ELF-1 (cell line): ENCODE results near the gene USP1.
A peak's percentile ranks its signal among the peaks of the same experiment; 100 is the strongest.

Experiments used
- DNase-seq: peaks from one replicate; pipeline ENCODE4 v3.0.0-alpha.2; 2016; ENCODE audit warnings: low read depth, low spot score

USP1 gene

DNA sequence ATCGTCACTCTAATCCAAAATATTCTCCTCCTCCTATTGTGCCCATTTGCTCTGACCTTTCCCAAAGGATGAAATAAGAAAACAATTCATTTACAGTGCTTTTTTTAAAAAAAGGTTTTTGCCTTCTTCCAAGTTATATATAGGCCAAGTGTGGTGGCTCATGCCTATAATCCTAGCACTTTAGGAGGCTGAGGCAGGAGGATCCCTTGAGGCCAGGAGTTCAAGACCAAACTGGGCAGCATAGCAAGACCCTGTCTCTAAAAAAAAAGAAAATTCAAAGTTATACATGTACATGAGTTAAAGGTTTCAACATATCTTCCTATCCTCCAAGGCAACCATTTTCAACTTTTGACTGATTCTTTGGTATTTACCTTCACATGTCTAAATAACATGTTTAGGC lies 10.1 kb upstream of the USP1 start:
- no peak for DNase-seq

DNA sequence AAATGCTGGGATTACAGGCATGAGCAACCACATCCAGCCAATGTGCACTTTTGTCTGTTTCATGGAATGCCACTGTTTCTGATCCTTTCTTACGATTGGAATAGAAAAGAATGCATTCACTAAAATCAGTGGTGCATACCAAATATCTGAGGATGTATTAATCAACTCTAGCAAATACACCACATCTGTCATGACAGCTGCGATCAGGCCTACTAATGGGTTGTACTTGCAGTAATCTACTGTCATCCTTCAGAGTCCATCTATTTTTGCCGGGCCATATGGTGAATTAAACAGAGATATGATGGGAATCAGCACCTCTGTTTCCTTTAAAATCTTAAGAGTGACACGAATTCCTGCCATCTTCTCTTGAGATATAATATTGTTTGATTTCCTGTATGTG lies 8.5 kb upstream of the USP1 start:
- DNase-seq: no peak

DNA sequence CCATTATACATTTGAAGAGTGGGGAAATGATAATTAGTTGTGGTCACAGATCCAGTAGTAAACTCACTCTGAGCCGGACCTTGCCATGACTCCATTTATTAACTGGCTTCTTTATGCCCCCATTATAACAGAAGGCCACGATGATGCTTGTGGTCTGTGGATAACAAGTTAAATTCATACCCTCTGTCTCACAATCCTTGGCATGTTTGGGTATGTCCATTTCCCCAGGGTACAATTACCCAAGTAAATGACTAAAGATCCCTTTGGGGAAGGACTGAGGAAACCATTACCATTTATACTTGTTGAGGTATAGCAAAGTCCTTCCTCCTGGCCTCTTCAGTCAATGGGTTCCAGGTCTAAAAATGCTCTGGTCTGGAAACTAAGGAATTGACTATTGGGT lies 7.3 kb upstream of the USP1 start:
- DNase-seq: no peak

DNA sequence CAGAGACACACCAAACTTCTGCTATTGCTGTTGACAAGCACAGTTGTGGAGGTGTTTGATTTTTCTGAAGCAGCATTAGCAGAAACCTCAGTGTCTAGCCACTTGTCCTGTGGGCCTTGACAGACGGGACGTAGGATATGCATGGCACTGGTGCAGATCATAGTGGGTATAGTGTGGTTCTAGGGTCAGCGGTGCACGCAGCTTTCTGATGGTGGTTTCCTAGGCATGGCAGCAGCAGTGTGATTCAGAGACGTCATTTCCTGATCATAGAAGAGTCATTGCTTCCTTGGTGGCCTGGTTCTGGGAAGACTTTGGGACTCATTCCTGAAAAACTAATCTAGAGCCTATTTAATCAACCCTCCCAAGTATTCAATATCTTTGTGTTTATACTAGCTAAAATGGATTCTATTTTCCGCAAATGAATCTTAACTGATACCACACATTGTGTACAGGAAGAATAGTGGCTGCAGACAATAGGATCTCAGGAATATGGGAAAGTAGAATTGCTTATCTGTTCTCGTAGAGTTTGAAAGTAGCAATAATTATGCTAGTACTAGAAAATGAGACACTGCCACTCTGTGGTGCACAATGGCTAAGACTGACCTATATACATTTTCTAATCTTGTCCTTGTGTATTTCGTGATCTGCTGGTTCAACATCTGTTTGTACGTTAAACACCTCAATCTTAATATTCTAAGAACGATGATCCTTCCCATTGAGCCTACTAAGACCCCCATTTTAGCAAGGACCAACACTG lies 2.8 kb upstream of the USP1 start:
- no peak for DNase-seq

DNA sequence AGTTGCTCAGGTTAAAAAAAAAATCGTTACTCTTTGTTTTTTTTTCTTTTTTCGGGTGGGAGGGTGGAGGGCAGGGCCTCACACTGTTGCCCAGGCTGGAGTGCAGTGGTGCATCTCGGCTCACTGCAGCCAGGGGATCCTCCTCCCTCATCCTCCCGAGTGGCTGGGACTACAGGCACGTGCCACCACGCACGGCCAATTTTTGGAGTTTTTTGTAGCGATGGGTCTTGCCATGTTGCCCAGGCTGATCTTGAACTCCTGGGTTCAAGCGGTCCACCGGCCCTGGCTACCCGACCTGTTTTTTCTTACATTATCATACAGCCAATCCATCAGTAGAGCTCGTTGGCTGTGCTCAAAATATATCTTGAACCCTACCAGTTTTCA lies 2.2 kb upstream of the USP1 start:
- no peak for DNase-seq

DNA sequence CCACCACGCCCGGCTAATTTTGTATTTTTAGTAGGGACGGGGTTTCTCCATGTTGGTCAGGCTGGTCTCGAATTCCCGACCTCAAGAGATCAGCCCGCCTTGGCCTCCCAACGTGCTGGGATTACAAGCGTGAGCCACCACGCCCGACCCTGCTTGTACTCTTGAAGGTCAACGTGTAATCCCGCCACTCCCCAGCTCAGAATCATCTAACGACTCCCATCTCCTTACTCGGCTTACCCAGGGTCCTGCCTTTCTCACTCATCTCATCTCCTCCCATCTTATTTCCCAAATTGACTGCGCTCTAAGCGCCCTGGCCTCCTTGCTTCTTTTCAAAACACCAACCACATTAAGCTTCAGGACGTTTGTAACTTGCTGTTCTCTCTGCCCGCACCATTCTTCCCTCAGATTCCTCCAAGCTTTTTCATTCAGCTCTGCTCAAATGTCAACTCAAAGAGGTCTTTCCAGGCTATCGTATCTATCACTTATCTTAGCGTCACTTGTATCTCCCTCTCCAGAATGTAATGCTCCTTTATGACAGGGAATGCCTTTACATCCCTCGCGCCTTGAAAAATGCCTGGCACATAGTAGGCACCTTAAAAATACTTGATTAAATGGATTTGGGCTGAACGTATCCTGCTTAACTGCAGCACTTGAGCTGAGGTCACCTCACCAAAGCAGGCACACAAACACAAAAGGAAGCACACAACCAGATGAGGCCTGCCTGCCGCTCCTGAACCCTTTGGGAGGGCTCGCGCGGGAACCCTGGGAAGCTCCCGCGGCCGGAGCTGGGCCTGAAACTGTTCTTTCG lies 1.4 kb upstream of the USP1 start:
- peak; percentile 31 for DNase-seq

DNA sequence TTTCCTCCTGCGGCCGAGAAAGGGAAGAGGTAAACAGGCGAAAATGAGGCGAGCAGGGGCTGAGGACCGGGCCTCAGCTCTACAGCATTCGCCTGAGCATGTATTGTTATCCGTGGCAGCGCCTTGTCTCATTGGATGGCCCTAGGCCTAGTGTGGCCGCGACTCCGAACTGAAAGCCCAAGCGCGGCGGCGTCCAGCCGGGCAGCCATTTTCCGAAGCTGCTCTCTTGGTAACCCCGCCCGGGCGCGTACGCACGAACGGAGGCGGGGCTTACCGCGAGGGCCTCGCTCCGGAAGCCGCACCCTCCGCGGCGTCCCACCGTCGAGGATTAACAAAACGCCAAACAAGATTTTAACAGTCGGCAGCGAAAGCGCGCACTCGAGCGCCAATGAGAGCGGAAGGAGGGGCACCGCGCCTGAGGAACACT lies 797 bp upstream of the USP1 start:
- peak; percentile 100 for DNase-seq

DNA sequence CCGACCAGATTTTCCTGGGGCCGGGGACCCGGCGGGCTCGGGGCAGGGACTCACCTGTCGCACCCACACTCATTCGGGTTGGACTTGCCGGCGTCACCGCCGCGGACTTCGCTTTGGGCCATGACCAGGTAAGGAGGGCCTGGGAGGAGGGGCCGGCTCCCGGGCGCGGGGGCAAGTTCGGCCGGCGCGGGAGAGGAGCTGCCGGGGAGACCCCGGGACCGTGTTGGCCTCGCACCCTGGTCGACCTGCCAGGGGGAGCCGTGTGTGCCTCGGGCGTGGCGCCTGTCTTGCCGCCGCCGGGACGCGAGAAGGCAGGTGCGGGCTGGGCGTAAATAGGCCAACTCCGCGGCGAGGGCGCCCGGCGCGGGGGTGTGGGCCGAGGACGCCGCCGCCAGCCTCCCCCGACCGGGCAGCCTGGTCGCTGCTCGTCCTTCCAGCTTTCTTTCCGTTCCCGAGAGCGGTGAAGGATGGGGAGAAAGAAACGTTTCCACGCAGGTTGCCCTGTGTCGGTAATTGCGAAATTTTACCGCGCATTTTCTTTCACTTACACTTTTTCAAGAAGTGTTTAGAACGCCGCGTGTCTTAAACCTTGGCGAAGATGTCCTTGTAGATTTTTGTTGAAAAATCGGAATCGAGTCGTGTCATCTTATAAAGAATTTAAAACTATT lies 558 bp downstream of the USP1 start:
- DNase-seq: no peak

DNA sequence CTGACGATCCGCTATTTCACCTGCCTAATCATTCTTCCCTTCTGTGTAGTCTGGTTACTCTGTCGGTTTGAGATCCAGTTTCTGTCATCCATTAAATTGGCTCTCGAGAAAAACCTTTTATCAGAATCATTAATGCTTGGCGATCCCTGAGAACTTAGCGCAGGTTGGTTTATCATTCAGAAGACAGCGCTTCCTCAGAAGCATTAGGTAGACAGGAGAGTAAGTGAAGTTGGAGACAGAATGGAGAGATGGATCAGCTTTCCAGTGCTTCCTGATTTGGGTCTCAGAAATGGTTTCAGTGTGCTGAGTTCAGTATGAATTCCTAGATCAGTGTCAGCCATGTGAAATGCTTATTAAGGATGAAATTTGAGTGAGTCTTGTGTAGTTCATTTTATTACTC lies 1.3 kb downstream of the USP1 start:
- DNase-seq: no peak

DNA sequence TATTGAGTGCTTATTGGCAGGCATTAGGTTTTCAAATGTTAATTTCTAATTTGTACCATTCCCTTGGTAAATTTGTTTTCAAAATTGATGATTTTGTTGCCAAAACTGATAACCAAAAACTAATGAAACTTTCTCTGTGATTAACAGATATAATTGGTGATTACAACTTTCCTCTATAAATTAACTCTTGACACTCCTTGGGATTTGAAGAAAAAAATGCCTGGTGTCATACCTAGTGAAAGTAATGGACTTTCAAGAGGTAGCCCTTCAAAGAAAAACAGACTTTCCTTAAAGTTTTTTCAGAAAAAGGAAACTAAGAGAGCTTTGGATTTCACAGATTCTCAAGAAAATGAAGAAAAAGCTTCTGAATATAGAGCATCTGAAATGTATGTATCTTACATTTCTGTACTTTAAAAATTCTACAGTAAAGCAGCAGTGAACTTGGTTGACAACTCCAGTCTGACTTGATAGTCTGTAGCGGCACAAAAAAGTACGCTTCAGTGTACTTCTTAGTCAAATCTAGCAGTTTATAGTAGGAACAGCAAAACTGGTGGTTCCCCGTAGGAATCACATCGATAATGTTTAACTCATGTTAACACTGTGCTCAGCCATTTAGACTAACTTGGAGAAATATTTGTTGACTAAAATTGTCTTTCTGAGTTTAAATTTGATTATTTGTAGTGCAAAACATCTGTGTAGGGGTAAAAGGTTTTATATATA lies 3.0 kb downstream of the USP1 start:
- DNase-seq: no peak

DNA sequence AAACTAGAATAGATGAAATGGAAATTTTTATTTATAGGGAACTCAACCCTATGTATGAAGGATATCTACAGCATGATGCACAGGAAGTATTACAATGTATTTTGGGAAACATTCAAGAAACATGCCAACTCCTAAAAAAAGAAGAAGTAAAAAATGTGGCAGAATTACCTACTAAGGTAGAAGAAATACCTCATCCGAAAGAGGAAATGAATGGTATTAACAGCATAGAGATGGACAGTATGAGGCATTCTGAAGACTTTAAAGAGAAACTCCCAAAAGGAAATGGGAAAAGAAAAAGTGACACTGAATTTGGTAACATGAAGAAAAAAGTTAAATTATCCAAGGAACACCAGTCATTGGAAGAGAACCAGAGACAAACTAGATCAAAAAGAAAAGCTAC lies 7.9 kb downstream of the USP1 start:
- no peak for DNase-seq

DNA sequence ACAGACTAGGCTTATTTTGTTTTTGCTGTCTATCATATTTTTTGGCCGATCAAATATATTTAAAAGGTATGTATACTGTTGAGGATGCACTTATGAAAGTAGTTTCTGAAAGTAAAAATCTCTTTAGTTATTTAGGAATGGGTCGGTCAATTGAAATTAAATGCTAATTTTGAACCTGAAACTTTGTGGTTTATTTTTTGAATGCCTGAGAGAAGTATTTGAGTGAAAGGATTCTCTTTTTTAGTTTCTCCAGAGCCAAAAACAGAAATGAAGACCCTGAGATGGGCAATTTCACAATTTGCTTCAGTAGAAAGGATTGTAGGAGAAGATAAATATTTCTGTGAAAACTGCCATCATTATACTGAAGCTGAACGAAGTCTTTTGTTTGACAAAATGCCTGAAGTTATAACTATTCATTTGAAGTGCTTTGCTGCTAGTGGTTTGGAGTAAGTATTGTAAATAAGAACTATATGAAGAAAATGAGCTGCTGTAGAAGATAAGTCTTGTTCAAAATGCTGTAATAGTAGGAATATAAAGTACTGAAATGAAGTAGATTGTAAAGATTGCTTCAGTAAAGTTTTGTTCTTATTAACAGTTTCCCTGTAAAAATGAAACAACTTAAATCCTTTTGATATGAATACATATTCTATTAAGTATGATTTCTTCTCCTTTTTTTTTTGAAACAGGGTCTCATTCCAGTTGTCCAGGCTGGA lies 11.5 kb downstream of the USP1 start:
- DNase-seq: no peak

DNA sequence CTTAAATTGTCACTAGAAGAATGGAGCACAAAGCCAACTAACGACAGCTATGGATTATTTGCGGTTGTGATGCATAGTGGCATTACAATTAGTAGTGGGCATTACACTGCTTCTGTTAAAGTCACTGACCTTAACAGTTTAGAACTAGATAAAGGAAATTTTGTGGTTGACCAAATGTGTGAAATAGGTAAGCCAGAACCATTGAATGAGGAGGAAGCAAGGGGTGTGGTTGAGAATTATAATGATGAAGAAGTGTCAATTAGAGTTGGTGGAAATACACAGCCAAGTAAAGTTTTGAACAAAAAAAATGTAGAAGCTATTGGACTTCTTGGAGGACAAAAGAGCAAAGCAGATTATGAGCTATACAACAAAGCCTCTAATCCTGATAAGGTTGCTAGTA lies 13.5 kb downstream of the USP1 start:
- no peak for DNase-seq

DNA sequence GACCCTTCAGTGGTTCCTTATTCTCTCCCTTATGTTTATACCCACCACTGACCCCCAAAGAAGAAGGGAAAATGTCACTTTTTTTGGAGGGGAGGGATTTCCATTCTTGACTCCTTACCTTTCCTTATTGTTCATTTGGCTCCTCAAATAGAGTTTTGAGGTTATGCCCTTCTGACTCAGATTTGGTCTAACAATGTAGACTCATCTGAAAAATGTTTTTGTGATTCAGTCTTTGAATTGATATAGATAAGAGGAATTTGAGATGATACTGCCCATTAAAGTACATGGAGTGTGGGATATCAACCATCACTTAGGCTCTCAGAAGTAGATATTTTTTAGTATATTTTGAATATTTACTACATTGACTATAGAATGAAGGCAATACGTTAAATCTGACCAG lies 16.1 kb downstream of the USP1 start:
- DNase-seq: no peak

DNA sequence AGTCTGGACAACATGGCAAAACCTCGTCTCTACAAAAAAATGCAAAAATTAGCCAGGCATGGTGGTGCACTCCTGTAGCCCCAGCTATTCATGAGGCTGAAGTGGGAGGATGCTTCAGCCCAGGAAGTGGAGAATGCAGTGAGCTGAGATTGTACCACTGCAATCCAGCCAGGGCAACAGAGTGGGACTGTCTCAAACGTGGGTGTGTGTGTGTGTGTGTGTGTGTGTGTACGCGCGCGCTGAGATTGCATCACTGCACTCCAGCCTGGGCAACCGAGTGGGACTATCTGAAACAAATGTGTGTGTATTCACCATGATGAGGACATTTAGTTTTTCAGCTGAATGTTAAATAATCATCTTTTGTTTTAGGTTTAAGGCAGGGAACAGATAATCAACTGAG lies 21.1 kb downstream of the USP1 start:
- no peak for DNase-seq

DNA sequence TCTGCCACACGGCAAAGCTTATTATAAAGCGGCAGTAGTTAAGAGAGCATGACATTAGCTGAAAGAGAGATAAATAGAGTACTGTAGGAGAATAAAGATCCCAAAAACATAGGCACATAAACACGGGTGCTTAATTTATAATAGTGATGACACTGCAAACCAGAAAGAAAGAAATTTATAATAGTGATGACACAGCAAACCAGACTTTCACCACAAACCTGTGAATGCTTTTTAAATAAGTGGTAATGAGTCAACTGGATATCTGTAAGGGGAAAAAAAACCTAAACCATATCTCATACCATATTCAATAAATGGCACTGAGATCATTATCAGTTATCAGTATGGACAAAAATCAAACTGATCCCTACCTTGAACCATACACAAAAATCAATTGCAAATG lies 25.5 kb downstream of the USP1 start:
- DNase-seq: no peak

DNA sequence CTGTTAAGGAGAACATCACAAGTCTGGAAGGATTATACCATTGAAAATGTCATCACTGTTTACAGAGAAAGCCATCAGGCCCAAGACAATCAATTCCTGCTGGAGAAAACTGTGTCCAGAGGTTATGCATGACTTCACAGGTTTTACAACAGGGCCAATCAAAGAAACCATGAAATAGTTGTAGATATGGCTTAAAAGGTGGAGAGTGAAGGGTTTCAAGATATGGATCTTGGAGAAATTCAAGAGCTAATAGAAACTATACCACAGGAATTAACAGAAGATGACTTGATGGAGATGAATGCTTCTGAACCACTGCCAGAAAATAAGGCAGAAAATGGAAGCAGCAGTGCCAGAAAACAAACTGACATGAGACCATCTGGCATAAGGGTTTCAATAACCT lies 30.2 kb downstream of the USP1 start:
- DNase-seq: no peak

DNA sequence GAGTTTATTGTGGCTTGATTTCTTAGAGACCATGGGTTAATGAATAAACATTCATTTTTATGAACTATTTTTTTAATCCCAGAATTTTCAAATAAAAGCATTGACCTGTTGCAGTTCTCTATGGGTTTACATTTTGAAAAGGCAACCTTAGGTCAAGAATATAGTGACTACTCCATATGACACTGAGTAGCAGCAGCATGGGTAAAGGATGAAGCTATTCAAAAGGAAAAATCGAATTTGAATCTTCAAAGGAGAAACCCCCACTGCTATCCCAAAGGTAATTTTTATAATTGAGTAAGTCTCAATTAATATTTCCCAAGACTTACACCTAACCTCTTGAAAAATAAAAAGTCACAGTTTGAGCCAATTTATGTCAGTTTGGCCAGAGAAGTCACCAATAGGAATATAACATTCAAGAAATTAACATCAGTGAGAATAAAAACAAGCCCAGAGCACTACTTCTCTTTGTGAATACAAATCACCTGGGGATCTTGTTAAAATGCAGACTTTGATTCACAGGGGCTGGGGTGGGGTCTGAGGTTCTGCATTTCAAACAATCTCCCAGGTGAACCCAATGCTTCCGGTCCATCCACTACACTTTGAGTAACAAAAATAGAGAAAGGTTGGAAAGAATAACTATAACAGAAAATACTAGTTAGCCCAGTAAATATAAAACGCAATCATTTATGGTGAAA lies 39.8 kb downstream of the USP1 start:
- no peak for DNase-seq

DNA sequence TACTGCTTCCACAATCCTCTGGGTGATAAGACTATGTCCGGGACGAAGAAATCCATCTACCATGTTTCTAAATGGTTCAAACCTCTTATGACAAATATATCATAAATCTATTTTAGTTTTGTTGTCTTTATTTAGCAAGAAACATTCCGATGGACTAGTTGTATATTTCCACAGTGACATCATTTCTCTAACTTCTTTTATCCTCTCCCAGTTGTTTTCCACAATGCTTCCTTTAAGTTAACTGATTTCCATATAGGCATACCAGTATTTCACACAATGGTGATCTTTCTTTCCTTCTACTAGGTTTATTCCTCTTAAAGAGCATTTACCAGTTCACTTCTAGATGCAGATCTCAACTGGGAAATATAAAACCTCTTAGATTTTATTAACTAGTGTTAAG lies 44.8 kb downstream of the USP1 start:
- DNase-seq: no peak

DNA sequence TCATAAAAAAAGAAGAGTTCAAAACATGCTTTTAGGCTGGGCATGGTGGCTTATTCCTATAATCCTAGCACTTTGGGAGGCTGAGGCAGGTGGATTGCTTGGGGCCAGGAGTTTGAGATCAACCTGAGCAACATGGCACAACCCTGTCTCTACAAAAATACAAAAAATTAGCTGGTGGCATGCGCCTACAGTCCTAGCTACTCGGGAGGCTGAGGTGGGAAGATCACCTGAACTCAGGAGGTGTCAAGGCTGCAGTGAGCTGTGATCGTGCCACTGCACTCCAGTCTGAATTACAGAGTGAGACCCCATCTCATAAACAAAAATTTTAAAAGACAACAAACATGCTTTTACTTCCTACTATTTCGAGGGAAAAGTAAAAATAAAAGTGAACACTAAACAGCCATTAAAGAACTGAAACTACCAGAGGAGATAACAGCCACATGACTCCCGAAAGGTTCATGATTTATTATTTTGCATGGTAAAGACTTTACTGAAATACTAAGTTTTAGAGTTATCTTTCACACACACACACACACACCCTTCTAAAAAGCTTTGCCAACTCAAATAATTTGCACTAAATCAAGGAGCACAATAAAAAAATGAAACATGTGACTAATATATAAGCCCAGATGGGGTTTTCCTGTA lies 48.1 kb downstream of the USP1 start:
- DNase-seq: no peak
